ENCODE measurements around the gene SORT1.
"Not testable (repeated sequence)": the region's sequence is repeated elsewhere in the genome, so short reads cannot be mapped to it uniquely, and the experiment has no call there.

SORT1 gene

GRCh38 chr1:109373696-109374095 is 24.0 kb downstream of the SORT1 start:
- not testable (repeated sequence) for DNase-seq

- no peak for DNase-seq
Measured at GRCh38 chr1:109373126-109373525, 24.6 kb downstream of the SORT1 start.

- DNase-seq = no peak
Measured at GRCh38 chr1:109372281-109372680, 25.4 kb downstream of the SORT1 start.

DNA sequence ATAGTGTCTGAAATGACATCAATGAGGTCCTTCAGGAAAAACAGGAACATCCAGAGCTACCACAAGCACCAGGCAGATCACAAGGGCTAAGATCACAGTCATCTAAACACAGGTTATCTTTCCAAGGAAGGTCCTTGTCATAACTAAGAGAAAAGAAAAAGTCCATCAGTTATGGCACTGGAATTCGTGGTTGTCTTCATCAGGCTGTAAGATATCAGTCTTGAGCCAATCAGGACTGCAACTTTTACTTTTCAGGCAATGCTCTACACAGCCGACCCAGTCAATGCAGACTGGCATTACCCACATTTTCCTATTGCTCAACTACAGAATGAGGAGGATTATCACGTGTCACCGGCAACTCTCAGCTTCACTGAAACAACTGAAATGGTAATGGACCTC is 26.4 kb downstream of the SORT1 start:
- no peak for DNase-seq

DNA sequence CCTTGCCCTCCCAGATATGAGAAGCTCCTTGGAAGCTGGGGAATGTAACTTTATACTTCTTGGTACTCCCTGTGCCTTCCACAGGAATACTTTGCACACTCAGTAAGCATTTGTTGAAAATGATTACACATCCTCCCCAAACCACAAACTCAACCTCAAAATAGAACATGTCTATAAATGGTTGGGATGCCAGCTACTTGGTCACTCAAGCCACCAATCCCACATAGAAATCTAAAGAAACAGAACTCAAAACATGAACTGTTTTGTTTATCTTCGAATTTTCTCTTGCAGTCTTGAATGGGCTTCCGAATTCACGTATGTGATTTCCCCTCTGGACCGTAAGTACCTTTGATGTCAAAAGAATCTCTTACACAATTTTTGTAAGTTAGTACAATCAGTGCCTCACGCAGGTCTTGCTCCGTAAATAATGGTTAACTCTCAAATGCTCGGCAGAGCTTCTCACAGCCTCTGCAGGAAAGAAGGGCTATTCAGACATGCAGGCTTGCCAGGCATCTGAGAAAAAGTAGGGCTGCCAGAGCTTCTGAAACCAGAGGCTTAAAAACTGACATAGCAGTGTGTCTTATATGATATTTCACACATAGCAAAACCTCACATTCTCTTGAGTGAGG is 26.9 kb downstream of the SORT1 start:
- DNase-seq = no peak

- DNase-seq = no peak
Measured at GRCh38 chr1:109369167-109369746, 28.5 kb downstream of the SORT1 start.

- no peak for DNase-seq
Measured at GRCh38 chr1:109368464-109368863, 29.3 kb downstream of the SORT1 start.

GRCh38 chr1:109367626-109368025 is 30.1 kb downstream of the SORT1 start:
- DNase-seq = no peak

DNA sequence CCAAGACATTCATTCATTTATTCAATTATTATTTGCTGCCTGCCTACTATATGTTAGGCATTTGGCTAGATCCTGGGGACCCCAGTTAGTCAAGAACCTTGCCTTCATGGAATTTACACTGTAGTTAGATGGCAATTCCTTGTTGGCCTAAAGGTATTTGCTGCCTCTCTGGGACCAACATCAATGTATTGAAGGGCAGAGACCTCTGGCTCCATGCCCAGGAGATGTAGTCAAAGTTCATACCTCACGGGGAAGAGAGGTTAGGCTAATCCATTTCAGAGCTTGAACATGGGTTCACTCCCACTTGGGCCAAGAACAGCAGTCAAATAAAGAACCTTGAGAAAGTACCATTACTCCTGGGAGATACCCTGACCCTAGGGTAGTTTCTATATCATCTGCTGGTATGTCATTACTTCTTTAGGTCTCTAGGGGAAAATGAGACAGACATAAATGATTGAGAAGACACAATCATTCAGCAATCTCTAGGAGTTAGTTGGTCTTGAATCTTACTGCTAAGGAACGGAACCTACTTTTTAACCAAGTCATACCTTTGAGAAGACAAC is 32.0 kb downstream of the SORT1 start:
- no peak for DNase-seq

GRCh38 chr1:109361649-109362048 is 36.1 kb downstream of the SORT1 start:
- DNase-seq = no peak

DNA sequence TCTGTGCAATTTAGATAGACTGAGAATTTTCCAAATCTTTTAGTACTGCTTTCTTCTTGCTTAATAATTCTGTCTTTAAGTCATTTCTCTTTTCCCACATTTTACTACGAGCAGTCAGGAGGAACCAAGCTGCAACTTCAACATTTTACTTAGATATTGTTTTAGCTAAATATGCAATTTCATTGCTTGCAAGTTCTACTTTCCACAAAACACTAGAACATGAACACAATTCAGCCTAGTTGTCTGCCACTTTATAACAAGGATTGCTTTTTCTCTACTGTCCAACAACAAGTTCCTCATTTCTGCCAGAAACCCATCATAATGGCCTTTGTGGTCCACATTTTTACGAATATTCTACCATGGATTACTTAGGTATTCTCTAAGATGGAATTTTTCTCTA is 36.6 kb downstream of the SORT1 start:
- no peak for DNase-seq

DNA sequence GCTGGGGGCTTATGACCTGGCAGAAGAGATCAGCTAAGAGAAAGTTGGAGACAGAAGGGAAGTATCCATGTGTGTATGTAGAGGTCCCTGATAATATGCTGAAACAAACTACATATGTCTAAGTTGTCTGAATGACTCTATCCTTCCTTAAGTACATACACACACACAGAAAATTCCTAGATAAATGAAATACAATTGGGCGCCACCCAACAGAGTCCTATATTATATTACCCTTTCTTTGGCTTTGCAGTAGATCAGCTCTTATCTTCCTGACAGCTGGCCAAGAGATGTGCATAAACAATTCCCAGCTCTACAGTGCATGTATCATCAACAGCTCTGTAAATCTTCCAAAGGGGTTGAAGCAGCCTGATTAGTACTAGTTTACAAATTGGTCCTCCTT is 40.1 kb downstream of the SORT1 start:
- DNase-seq = no peak

DNA sequence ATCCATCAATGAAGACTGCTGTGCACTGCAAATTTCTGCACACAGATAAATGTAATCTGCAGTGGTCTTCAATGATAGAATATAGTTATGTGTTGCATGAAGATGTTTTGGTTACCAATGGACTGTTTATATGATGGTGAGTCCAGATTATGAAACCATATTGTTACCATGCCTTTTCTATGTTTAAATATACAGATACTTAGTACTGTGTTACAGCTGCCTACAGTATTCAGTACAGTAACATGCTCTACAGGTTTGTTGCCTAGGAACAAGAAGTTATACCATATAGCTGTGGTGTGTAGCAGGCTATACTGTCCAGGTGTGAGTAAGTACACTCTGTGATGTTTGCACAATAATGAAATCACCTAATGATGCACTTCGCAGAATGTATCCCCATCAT is 40.8 kb downstream of the SORT1 start:
- no peak for DNase-seq

GRCh38 chr1:109356505-109356904 is 41.2 kb downstream of the SORT1 start:
- no peak for DNase-seq

- DNase-seq = no peak
Measured at GRCh38 chr1:109354929-109355328, 42.8 kb downstream of the SORT1 start.

DNA sequence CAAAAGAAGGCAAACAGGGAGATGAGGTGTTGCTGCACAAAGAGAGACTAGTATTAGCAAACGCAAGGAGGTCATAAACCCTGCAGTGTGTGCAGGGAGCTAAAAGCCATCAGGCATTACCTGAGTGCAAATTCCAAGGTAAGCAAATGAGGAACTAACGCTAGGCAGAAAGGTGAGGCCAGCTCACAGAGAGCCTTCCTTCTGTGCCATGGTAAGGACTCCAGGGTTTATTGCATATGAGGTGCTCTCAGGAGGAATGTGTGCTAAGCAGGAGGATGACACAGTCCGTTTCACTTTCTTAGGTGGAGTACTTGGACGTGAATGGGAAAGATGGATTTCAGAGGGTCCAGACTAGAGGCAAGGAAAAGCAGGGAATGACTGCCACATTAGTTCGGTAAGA is 46.3 kb downstream of the SORT1 start:
- no peak for DNase-seq

DNA sequence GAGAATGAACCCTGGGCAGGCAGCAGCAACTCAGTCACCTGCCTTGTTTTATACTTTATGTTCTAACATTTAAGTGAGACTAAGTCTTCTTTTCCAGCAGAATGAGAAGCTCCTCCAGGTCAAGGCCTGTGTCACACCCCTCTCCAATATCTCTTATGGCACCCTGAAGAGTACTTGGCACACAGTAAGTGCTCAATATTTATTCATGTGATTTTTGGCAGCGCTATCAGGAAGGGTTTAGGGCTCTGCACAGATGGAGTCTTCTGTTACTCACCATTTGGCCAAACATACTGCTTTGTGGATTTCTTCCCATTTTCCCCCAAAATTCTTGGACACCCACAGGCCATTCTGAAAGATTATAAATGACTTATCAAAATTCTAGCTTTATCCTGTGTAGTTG is 47.1 kb downstream of the SORT1 start:
- no peak for DNase-seq

DNA sequence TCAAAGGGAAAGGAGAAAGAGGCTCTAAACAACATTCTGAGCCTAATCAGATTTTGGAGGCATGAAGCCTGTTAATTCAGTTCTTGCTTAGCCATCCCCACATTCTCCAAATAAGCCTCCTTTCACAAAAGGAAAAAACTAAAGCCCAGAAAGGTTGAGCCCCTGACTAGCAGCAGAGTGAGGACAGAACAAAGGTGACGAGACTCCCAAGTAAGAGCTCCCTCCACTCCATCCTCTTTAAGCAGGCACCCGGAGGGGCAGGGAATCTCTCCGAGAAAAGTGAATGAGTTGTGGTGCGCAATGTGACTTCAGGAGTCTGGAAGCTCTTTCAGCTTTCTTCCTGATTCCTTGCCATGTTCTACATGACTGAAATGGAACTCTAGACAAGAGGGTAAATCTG is 47.5 kb downstream of the SORT1 start:
- no peak for DNase-seq

GRCh38 chr1:109347511-109347910 is 50.2 kb downstream of the SORT1 start:
- no peak for DNase-seq

DNA sequence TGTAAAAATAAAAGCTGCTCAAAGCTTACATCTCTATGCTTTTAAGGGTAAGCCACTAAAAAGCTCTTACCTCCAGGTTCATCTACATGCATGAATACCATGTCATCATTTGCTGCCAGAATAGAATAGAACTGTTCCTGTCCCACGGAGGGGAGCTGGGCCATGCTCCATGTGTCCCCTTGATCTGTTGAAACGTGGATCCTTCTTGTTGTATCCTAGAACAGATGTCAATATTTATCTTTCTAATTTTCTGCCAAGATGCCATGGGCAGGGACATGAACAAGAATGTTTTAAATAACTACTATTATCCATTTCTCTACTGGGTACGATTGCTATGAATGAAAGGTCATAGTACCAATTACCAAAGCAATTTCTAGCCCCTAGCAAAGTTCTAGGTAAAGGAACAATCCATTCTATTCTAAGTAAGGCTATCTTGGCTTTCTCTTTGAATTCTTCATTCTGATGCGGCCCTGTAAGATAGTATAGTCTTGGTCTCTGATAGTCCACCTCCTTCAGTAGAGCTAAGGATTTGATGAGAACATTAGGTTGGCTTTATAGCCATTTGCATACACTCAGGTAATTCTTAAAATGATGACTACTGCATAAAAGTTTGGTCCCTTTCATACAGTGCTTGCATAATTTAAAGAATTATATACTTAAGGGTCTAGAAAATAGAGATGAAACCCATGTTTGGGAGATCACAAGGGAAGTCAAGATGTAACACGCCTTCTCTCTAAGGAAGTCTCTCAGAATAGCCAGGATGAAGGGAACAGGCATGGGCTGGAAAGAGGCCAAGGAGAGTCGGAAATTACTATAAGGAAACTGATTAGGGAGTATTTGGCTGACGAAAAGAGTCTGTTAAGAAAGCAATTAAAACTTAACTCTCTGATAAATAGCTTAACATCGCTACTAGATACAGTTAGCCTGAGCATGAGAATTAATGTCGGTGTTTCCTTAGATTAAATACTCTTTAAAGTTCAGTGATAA is 55.5 kb downstream of the SORT1 start:
- DNase-seq = no peak

- DNase-seq = no peak
Measured at GRCh38 chr1:109338608-109339007, 59.1 kb downstream of the SORT1 start.

GRCh38 chr1:109338091-109338490 is 59.6 kb downstream of the SORT1 start:
- no peak for DNase-seq

GRCh38 chr1:109335091-109335490 is 62.6 kb downstream of the SORT1 start:
- DNase-seq = no peak

DNA sequence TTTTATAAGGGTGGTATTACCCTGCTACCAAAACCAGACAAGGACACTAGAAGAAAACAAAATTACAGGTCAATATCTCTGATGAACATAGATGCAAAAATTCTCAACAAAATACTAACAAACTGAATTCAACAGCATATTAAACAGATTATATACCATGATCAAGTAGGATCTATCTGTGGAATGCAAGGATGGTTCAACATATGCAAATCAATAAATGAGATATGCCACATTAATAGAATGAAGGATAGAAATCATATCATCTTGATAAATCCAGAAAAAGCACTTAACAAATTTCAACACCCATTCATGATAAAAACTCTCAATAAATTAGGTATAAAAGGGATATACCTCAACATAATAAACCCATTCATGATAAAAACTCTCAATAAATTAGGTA is 66.6 kb downstream of the SORT1 start:
- DNase-seq = no peak

All from NCI-H146 (cell line).